MCF 10A (cell line): ENCODE results near the gene FRMD3. TPM values are rescaled to one million over a fixed set of nuclear protein-coding genes. Genes with fewer than 3 reads are reported as not detected.

Experiments used
- BruUV-seq: library from RNA; stranded (reverse); fragments of 400-500 nt; replicated peaks from 2 replicates; lab custom pipeline; 2021; lab: Mats Ljungman, UMichigan
- CTCF ChIA-PET: fragments of 300-600 bp; sonication (Branson Sonifier 250); formaldehyde crosslinking; extraction: SDS; loops from one replicate; lab custom pipeline; 2021; ENCODE audit warnings: antibody characterized with exemption, inconsistent platforms; lab: Yijun Ruan, JAX
- POLR2A ChIA-PET: fragments of 300-600, 350-650 bp; sonication (Branson Sonifier 250); formaldehyde crosslinking; extraction: SDS; loops from one replicate; lab custom pipeline; 2020; ENCODE audit warnings: antibody characterized with exemption, inconsistent platforms; lab: Yijun Ruan, JAX
- DNase-seq: peaks from one replicate; pipeline ENCODE4 v3.0.0-alpha.2; 2018; ENCODE audit not compliant: unreplicated experiment
- H3K27ac Mint-ChIP-seq: one replicate; pipeline ENCODE4 v1.8.0; 2022; ENCODE audit warnings: mild to moderate bottlenecking, low read depth, mixed read lengths; ENCODE audit not compliant: unreplicated experiment
- H3K27me3 Mint-ChIP-seq: one replicate; pipeline ENCODE4 v1.8.0; 2022; ENCODE audit warnings: mixed read lengths; ENCODE audit not compliant: insufficient read depth, unreplicated experiment
- H3K36me3 Mint-ChIP-seq: one replicate; pipeline ENCODE4 v1.8.0; 2022; ENCODE audit warnings: mild to moderate bottlenecking, moderate library complexity, mixed read lengths; ENCODE audit not compliant: insufficient read depth, unreplicated experiment
- H3K4me1 Mint-ChIP-seq: one replicate; pipeline ENCODE4 v1.8.0; 2022; ENCODE audit warnings: mixed read lengths; ENCODE audit not compliant: insufficient read depth, unreplicated experiment
- H3K4me3 Mint-ChIP-seq: one replicate; pipeline ENCODE4 v1.8.0; 2022; ENCODE audit warnings: mild to moderate bottlenecking, moderate library complexity, mixed read lengths; ENCODE audit not compliant: unreplicated experiment
- H3K9me3 Mint-ChIP-seq: one replicate; pipeline ENCODE4 v1.8.0; 2022; ENCODE audit warnings: mixed read lengths; ENCODE audit not compliant: unreplicated experiment
- CTCF ChIP-seq: fragments of 200-600 bp; IDR thresholded peaks from one replicate; pipeline ENCODE4 v1.8.0; 2022; ENCODE audit warnings: antibody characterized with exemption, mild to moderate bottlenecking; ENCODE audit not compliant: unreplicated experiment
- intact Hi-C: fragments of 100-400 bp; cut with micrococcal nuclease; formaldehyde crosslinking; loops from 2 replicates; pipeline ENCODE4 v1.14.1; 2022
- total RNA-seq: library from RNA; stranded (reverse); gene quantifications from 2 replicates; pipeline ENCODE4 v1.2.3, GENCODE V29; 2022

Gene FRMD3
- total RNA-seq, 1 experiment from 2014 or later, result 0.28 TPM

GRCh38 chr9:83449983-83450382 lies 88.2 kb downstream of the FRMD3 start:
- POLR2A ChIA-PET, result no interaction called here
- H3K27me3 Mint-ChIP-seq, result no peaks in the 10 kb centered on the region

GRCh38 chr9:83449166-83449565 lies 89.0 kb downstream of the FRMD3 start:
- CTCF ChIA-PET, result interaction anchor here (1.0 to 1.7 kb wide), 2 partner anchors 9 to 229 kb away, joined by 3 to 5 read pairs; no protein-coding TSS in a partner anchor

More at GRCh38 chr9:83449983-83450382, 88.2 kb downstream of the FRMD3 start:
- H3K27ac Mint-ChIP-seq, result no peak overlapping the region
- intact Hi-C loops, result no loop called here
- peaks cover 7% of the 10 kb centered on the region for H3K4me1 Mint-ChIP-seq
- no TSS peak for BruUV-seq
- H3K36me3 Mint-ChIP-seq, result no peaks in the 10 kb centered on the region
- no peaks in the 10 kb centered on the region for H3K9me3 Mint-ChIP-seq
- DNase-seq, result no peak
- no peak for TF ChIP-seq CTCF
- CTCF ChIA-PET, result interaction anchor here (0.6 kb wide), 1 partner anchor 18 kb away, joined by 3 read pairs; no protein-coding TSS in a partner anchor
- no peak overlapping the region for H3K4me3 Mint-ChIP-seq

GRCh38 chr9:83448626-83449025 lies 89.6 kb downstream of the FRMD3 start:
- Mint-ChIP-seq H3K27me3 (no peaks in the 10 kb centered on the region), H3K27ac (no peak overlapping the region), H3K4me1 (peaks cover 7% of the 10 kb centered on the region), H3K36me3 (no peaks in the 10 kb centered on the region), H3K9me3 (no peaks in the 10 kb centered on the region), H3K4me3 (no peak overlapping the region)
- TF ChIP-seq CTCF, result no peak
- ChIA-PET CTCF (interaction anchor here (1.0 to 1.7 kb wide), 2 partner anchors 10 to 229 kb away, joined by 3 to 5 read pairs; no protein-coding TSS in a partner anchor), POLR2A (interaction anchor here (0.6 kb wide), 1 partner anchor 86 kb away, joined by 3 read pairs; no protein-coding TSS in a partner anchor)
- intact Hi-C loops, result no loop called here
- BruUV-seq, result no TSS peak
- DNase-seq, result no peak

More at GRCh38 chr9:83449166-83449565, 89.0 kb downstream of the FRMD3 start:
- Mint-ChIP-seq H3K27me3 (no peaks in the 10 kb centered on the region), H3K4me3 (no peak overlapping the region), H3K36me3 (no peaks in the 10 kb centered on the region), H3K9me3 (no peaks in the 10 kb centered on the region), H3K27ac (no peak overlapping the region), H3K4me1 (peaks cover 7% of the 10 kb centered on the region)
- POLR2A ChIA-PET, result no interaction called here
- DNase-seq, result no peak
- no TSS peak for BruUV-seq
- no peak for TF ChIP-seq CTCF
- intact Hi-C loops, result no loop called here

DNA sequence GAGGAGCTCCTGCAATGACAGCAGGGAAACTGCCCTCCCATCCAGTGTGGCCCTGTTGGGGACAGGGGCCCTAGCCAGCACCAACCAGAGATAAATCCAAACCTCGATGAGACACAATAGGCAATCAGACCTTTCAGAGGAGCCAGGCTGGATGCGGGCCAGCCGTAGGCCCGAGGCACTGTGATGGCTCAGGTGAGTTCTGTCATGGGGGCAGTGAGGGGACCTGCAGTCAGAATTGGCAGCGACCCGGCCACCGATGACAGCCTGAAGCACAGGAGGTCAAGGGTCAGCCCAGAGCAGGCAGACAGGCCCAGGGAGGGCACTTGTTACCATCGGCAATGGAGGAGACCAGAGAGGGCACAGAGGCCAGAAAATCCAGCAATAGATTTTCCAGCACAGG lies 90.8 kb downstream of the FRMD3 start:
- Mint-ChIP-seq H3K36me3 (no peaks in the 10 kb centered on the region), H3K4me3 (no peak overlapping the region), H3K9me3 (no peaks in the 10 kb centered on the region), H3K27ac (no peak overlapping the region), H3K4me1 (peaks cover 7% of the 10 kb centered on the region), H3K27me3 (no peaks in the 10 kb centered on the region)
- DNase-seq, result no peak
- BruUV-seq, result no TSS peak
- intact Hi-C loops, result no loop called here
- POLR2A ChIA-PET, result no interaction called here
- CTCF ChIA-PET, result interaction anchor here (0.6 to 1.7 kb wide), 2 partner anchors 11 to 149 kb away, joined by 3 to 5 read pairs; no protein-coding TSS in a partner anchor
- no peak for TF ChIP-seq CTCF
